GM19023 (cell line): ENCODE data around the gene SYNE4.
"Not testable (repeated sequence)": the region's sequence is repeated elsewhere in the genome, so short reads cannot be mapped to it uniquely, and the experiment has no call there.

Experiments used
- ATAC-seq: cut with Tn5 transposase; IDR thresholded peaks from one replicate; pipeline ENCODE4 v1.9.1; 2021; ENCODE audit warnings: mild to moderate bottlenecking, moderate library complexity; ENCODE audit not compliant: unreplicated experiment

SYNE4 gene

GRCh38 chr19:35990771-35991730 is 17.6 kb downstream of the SYNE4 start:
- no peak for ATAC-seq

GRCh38 chr19:35990156-35990555 is 18.5 kb downstream of the SYNE4 start:
- no peak for ATAC-seq

GRCh38 chr19:35988824-35989223 is 19.8 kb downstream of the SYNE4 start:
- no peak for ATAC-seq

GRCh38 chr19:35987571-35987896 is 21.1 kb downstream of the SYNE4 start:
- ATAC-seq: no peak

- ATAC-seq: no peak
These were observed 21.7 kb downstream of the SYNE4 start for GRCh38 chr19:35986664-35987570.

- no peak for ATAC-seq
These were observed 22.5 kb downstream of the SYNE4 start for GRCh38 chr19:35986111-35986510.

GRCh38 chr19:35983177-35983576 is 25.4 kb downstream of the SYNE4 start:
- no peak for ATAC-seq

- ATAC-seq: not testable (repeated sequence)
These were observed 27.6 kb downstream of the SYNE4 start for GRCh38 chr19:35980997-35981396.

- no peak for ATAC-seq
These were observed 29.7 kb downstream of the SYNE4 start for GRCh38 chr19:35978832-35979365.

GRCh38 chr19:35978271-35978670 is 30.3 kb downstream of the SYNE4 start:
- no peak for ATAC-seq

GRCh38 chr19:35977446-35978222 is 31.0 kb downstream of the SYNE4 start:
- no peak for ATAC-seq

GRCh38 chr19:35975608-35976214 is 32.9 kb downstream of the SYNE4 start:
- no peak for ATAC-seq

GRCh38 chr19:35973487-35973886 is 35.1 kb downstream of the SYNE4 start:
- ATAC-seq: no peak

GRCh38 chr19:35966771-35967170 is 41.8 kb downstream of the SYNE4 start:
- ATAC-seq: no peak

- no peak for ATAC-seq
These were observed 45.1 kb downstream of the SYNE4 start for GRCh38 chr19:35963514-35963913.

- no peak for ATAC-seq
These were observed 48.1 kb downstream of the SYNE4 start for GRCh38 chr19:35960432-35960972.

GRCh38 chr19:35959968-35960320 is 48.7 kb downstream of the SYNE4 start:
- ATAC-seq: no peak

- no peak for ATAC-seq
These were observed 49.3 kb downstream of the SYNE4 start for GRCh38 chr19:35959040-35959967.

- no peak for ATAC-seq
These were observed 50.0 kb downstream of the SYNE4 start for GRCh38 chr19:35958660-35959039.
